Neural cell (in vitro differentiated cells): ENCODE results near the gene CMTM5. TPM values are rescaled to one million over a fixed set of nuclear protein-coding genes. Genes with fewer than 3 reads are reported as not detected.
"Not testable (repeated sequence)": the region's sequence is repeated elsewhere in the genome, so short reads cannot be mapped to it uniquely, and the experiment has no call there.

Source experiments
- H2AFZ ChIP-seq: fragments of 200-600, 300-800 bp; sonication (generic), shearing (Covaris generic); 2 replicates; pipeline ENCODE4 v1.6.0; 2014; ENCODE audit warnings: low read depth, mild to moderate bottlenecking, antibody characterized with exemption, low read length, moderate library complexity
- H3F3A ChIP-seq: fragments of 200-600 bp; shearing (Covaris generic); 2 replicates; pipeline ENCODE4 v1.6.1; 2016; ENCODE audit warnings: mild to moderate bottlenecking, moderate library complexity, mixed read lengths, antibody characterized with exemption, low read length; ENCODE audit not compliant: insufficient read depth, poor library complexity, severe bottlenecking
- H3K27ac ChIP-seq: fragments of 200-600, 300-800 bp; sonication (generic), shearing (Covaris generic); 2 replicates; pipeline ENCODE4 v1.5.1; 2014; ENCODE audit warnings: mild to moderate bottlenecking, low read length, moderate library complexity
- H3K27me3 ChIP-seq: fragments of 300-800, 200-600 bp; sonication (generic), shearing (Covaris generic); 2 replicates; pipeline ENCODE4 v1.6.0; 2014; ENCODE audit warnings: mild to moderate bottlenecking, low read depth, low read length, moderate library complexity; ENCODE audit not compliant: insufficient read depth
- H3K36me3 ChIP-seq: fragments of 300-800, 200-600 bp; sonication (generic), shearing (Covaris generic); 2 replicates; pipeline ENCODE4 v1.5.1; 2014; ENCODE audit warnings: mild to moderate bottlenecking, antibody characterized with exemption, low read length, moderate library complexity; ENCODE audit not compliant: insufficient read depth
- H3K4me2 ChIP-seq: fragments of 300-800, 200-600 bp; sonication (generic), shearing (Covaris generic); 2 replicates; pipeline ENCODE4 v1.6.0; 2014; ENCODE audit warnings: mild to moderate bottlenecking, low read length
- H3K4me3 ChIP-seq: fragments of 300-800, 200-600 bp; sonication (generic), shearing (Covaris generic); 2 replicates; pipeline ENCODE4 v1.5.1; 2014; ENCODE audit warnings: mild to moderate bottlenecking, low read length, moderate library complexity
- H3K79me2 ChIP-seq: fragments of 200-600 bp; shearing (Covaris generic); replicated peaks from 2 replicates; pipeline ENCODE4 v1.6.0; 2014; ENCODE audit warnings: mild to moderate bottlenecking, low read length, moderate library complexity; ENCODE audit not compliant: insufficient read depth
- H3K9ac ChIP-seq: fragments of 300-800, 200-600 bp; sonication (generic), shearing (Covaris generic); 2 replicates; pipeline ENCODE4 v1.6.1; 2016; ENCODE audit warnings: mild to moderate bottlenecking, low read length, mixed read lengths
- H3K9me2 ChIP-seq: fragments of 200-600 bp; shearing (Covaris generic); 2 replicates; pipeline ENCODE4 v1.6.1; 2016; ENCODE audit warnings: mild to moderate bottlenecking, low read length, mixed read lengths; ENCODE audit not compliant: insufficient read depth
- H3K9me3 ChIP-seq: fragments of 200-600, 300-800 bp; sonication (generic), shearing (Covaris generic); 2 replicates; pipeline ENCODE4 v1.6.1; 2016; ENCODE audit warnings: mild to moderate bottlenecking, mixed run types, low read length, moderate library complexity, mixed read lengths
- H4K20me1 ChIP-seq: fragments of 200-600 bp; shearing (Covaris generic); 2 replicates; pipeline ENCODE4 v1.6.1; 2016; ENCODE audit warnings: mild to moderate bottlenecking, mixed run types; ENCODE audit not compliant: insufficient read depth
- CTCF ChIP-seq: fragments of 450-650 bp; IDR thresholded peaks from 2 replicates; pipeline ENCODE4 v1.5.1; 2014; ENCODE audit warnings: antibody characterized with exemption, mild to moderate bottlenecking, moderate library complexity; ENCODE audit not compliant: poor library complexity, severe bottlenecking
- EP300 ChIP-seq: fragments of 450-650 bp; conservative IDR thresholded peaks from 2 replicates; pipeline ENCODE4 v1.6.1; 2014; ENCODE audit warnings: antibody characterized with exemption, mild to moderate bottlenecking, moderate library complexity; ENCODE audit not compliant: poor library complexity, severe bottlenecking
- EZH2 ChIP-seq: fragments of 200-600, 300-800 bp; shearing (Covaris generic), sonication (generic); IDR thresholded peaks from 2 replicates; pipeline ENCODE4 v1.6.1; 2014; ENCODE audit warnings: antibody characterized with exemption, low read length, borderline replicate concordance, mild to moderate bottlenecking; ENCODE audit not compliant: insufficient read depth, poor library complexity, severe bottlenecking
- MXI1 ChIP-seq: fragments of 450-650 bp; conservative IDR thresholded peaks from 2 replicates; pipeline ENCODE4 v1.6.1; 2014; ENCODE audit warnings: antibody characterized with exemption, mild to moderate bottlenecking; ENCODE audit not compliant: poor library complexity, severe bottlenecking
- POLR2AphosphoS5 ChIP-seq: IDR thresholded peaks from 2 replicates; pipeline ENCODE4 v1.6.1; 2012
- RAD21 ChIP-seq: fragments of 450-650 bp; conservative IDR thresholded peaks from 2 replicates; pipeline ENCODE4 v1.6.1; 2014; ENCODE audit warnings: antibody characterized with exemption, mild to moderate bottlenecking, moderate library complexity
- SMC3 ChIP-seq: fragments of 450-650 bp; conservative IDR thresholded peaks from 2 replicates; pipeline ENCODE4 v1.6.1; 2014; ENCODE audit warnings: antibody characterized with exemption, mild to moderate bottlenecking, moderate library complexity; ENCODE audit not compliant: poor library complexity
- TAF1 ChIP-seq: IDR thresholded peaks from 2 replicates; pipeline ENCODE4 v1.6.1; 2012; ENCODE audit warnings: low read depth
- polyA plus RNA-seq: library from polyadenylated mRNA; depleted of rRNA; stranded (reverse); fragments of >200 nt; gene quantifications from 2 replicates; pipeline ENCODE4 v1.2.3, GENCODE V29; 2014
- TF ChIP-seq, protein P1 (sequence below): IDR thresholded peaks from 2 replicates; pipeline ENCODE4 v1.6.1; 2012; ENCODE audit warnings: borderline replicate concordance

The CMTM5 gene
- polyA plus RNA-seq, 1 donor from 2014 or later: not detected

- no peak overlapping the region for H3K4me2 ChIP-seq
- no peak overlapping the region for H2AFZ ChIP-seq
- no peaks in the 10 kb centered on the region for H3F3A ChIP-seq
- H3K79me2 ChIP-seq: no peaks in the 10 kb centered on the region
- no peak overlapping the region for H3K9ac ChIP-seq
- no peaks in the 10 kb centered on the region for H3K9me3 ChIP-seq
- H3K9me2 ChIP-seq: no peaks in the 10 kb centered on the region
- no peaks in the 10 kb centered on the region for H4K20me1 ChIP-seq
- TF ChIP-seq EP300 (no peak), TAF1 (no peak), RAD21 (no peak), SMC3 (no peak), POLR2AphosphoS5 (no peak), CTCF (no peak), EZH2 (no peak), MXI1 (no peak)
- TF ChIP-seq, protein P1, sequence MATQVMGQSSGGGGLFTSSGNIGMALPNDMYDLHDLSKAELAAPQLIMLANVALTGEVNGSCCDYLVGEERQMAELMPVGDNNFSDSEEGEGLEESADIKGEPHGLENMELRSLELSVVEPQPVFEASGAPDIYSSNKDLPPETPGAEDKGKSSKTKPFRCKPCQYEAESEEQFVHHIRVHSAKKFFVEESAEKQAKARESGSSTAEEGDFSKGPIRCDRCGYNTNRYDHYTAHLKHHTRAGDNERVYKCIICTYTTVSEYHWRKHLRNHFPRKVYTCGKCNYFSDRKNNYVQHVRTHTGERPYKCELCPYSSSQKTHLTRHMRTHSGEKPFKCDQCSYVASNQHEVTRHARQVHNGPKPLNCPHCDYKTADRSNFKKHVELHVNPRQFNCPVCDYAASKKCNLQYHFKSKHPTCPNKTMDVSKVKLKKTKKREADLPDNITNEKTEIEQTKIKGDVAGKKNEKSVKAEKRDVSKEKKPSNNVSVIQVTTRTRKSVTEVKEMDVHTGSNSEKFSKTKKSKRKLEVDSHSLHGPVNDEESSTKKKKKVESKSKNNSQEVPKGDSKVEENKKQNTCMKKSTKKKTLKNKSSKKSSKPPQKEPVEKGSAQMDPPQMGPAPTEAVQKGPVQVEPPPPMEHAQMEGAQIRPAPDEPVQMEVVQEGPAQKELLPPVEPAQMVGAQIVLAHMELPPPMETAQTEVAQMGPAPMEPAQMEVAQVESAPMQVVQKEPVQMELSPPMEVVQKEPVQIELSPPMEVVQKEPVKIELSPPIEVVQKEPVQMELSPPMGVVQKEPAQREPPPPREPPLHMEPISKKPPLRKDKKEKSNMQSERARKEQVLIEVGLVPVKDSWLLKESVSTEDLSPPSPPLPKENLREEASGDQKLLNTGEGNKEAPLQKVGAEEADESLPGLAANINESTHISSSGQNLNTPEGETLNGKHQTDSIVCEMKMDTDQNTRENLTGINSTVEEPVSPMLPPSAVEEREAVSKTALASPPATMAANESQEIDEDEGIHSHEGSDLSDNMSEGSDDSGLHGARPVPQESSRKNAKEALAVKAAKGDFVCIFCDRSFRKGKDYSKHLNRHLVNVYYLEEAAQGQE: no peak
- no peaks in the 10 kb centered on the region for H3K27me3 ChIP-seq
- H3K27ac ChIP-seq: no peak overlapping the region
- no peak overlapping the region for H3K4me3 ChIP-seq
- no peaks in the 10 kb centered on the region for H3K36me3 ChIP-seq
These were observed 8.9 kb downstream of the CMTM5 start for GRCh38 chr14:23385642-23386265.

- H4K20me1 ChIP-seq, H2AFZ ChIP-seq, H3K79me2 ChIP-seq, H3K36me3 ChIP-seq, H3K27ac ChIP-seq, H3K9me2 ChIP-seq, H3K9me3 ChIP-seq, H3K4me2 ChIP-seq, H3K4me3 ChIP-seq, H3K9ac ChIP-seq, H3F3A ChIP-seq, H3K27me3 ChIP-seq: not testable (repeated sequence)
These were observed 9.4 kb downstream of the CMTM5 start for GRCh38 chr14:23386266-23386657.

GRCh38 chr14:23386999-23387398, 10.2 kb downstream of the CMTM5 start:
- Histone ChIP-seq H3K79me2 (no peaks in the 10 kb centered on the region), H3K9me2 (no peaks in the 10 kb centered on the region), H3K36me3 (no peaks in the 10 kb centered on the region), H4K20me1 (no peaks in the 10 kb centered on the region), H3K27ac (no peak overlapping the region), H3K4me2 (no peak overlapping the region), H2AFZ (no peak overlapping the region), H3K9ac (no peak overlapping the region), H3K4me3 (no peak overlapping the region), H3K9me3 (no peaks in the 10 kb centered on the region), H3F3A (no peaks in the 10 kb centered on the region), H3K27me3 (no peaks in the 10 kb centered on the region)
- TF ChIP-seq SMC3 (no peak), MXI1 (no peak), POLR2AphosphoS5 (no peak), TAF1 (no peak), EZH2 (no peak)
